ENCODE results near the gene CCT7. TPM values are rescaled to one million over a fixed set of nuclear protein-coding genes. Genes with fewer than 3 reads are reported as not detected.

Gene CCT7
- total RNA-seq, 1 experiment from 2014 or later, result 482 TPM

- TF ChIP-seq TEAD4 (CRISPR knock-in tag; IDR thresholded peaks at IDR 0.05) (no peak), ZNF512 (CRISPR knock-in tag; IDR thresholded peaks at IDR 0.05; ENCODE audit: borderline replicate concordance) (no peak), TCF7 (CRISPR knock-in tag; IDR thresholded peaks at IDR 0.05; ENCODE audit: low read depth) (no peak), KAT7 (CRISPR knock-in tag; IDR thresholded peaks at IDR 0.05; ENCODE audit: borderline replicate concordance) (no peak), NR1H2 (CRISPR knock-in tag; IDR thresholded peaks at IDR 0.05) (no peak), E2F5 (CRISPR knock-in tag; IDR thresholded peaks at IDR 0.05) (no peak), TP53 (CRISPR knock-in tag; IDR thresholded peaks at IDR 0.05) (no peak), USF1 (CRISPR knock-in tag; IDR thresholded peaks at IDR 0.05) (no peak)
- TF ChIP-seq, protein P1, sequence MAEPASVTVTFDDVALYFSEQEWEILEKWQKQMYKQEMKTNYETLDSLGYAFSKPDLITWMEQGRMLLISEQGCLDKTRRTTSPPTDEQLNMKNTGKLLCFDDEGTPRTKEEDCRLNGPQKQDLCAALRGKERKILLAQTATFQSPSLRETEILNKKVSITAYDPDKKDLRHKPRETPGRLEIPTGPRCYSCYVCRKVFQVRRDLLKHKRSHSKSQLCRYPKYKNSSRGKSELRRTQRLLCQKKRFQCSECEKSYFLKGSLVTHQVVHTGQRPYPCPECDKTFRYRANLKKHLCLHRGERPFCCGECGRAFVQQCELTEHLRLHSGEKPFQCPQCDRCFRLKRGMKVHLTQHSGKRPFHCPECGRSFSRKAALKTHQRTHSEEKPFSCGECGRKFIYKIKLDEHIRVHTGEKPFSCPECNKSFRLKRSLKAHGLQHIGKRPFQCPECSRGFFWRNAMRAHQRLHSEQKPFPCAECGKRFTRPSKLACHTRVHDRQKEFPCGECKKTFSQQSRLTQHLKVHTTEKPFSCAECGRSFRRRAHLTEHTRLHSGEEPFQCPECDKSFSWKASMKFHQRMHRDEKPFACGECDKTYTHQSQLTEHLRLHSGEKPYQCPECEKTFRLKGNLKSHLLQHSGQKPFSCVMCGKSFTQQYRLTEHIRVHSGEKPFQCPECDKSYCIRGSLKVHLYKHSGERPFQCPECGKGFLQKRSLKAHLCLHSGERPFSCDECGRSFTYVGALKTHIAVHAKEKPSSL (CRISPR knock-in tag; conservative IDR thresholded peaks at IDR 0.05), result no peak
- TF ChIP-seq, protein P2, sequence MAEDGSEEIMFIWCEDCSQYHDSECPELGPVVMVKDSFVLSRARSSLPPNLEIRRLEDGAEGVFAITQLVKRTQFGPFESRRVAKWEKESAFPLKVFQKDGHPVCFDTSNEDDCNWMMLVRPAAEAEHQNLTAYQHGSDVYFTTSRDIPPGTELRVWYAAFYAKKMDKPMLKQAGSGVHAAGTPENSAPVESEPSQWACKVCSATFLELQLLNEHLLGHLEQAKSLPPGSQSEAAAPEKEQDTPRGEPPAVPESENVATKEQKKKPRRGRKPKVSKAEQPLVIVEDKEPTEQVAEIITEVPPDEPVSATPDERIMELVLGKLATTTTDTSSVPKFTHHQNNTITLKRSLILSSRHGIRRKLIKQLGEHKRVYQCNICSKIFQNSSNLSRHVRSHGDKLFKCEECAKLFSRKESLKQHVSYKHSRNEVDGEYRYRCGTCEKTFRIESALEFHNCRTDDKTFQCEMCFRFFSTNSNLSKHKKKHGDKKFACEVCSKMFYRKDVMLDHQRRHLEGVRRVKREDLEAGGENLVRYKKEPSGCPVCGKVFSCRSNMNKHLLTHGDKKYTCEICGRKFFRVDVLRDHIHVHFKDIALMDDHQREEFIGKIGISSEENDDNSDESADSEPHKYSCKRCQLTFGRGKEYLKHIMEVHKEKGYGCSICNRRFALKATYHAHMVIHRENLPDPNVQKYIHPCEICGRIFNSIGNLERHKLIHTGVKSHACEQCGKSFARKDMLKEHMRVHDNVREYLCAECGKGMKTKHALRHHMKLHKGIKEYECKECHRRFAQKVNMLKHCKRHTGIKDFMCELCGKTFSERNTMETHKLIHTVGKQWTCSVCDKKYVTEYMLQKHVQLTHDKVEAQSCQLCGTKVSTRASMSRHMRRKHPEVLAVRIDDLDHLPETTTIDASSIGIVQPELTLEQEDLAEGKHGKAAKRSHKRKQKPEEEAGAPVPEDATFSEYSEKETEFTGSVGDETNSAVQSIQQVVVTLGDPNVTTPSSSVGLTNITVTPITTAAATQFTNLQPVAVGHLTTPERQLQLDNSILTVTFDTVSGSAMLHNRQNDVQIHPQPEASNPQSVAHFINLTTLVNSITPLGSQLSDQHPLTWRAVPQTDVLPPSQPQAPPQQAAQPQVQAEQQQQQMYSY (CRISPR knock-in tag; IDR thresholded peaks at IDR 0.05), result no peak
- no peak for ATAC-seq
- Mint-ChIP-seq H3K9me3 (no peaks in the 10 kb centered on the region), H3K4me1 (peaks cover 9% of the 10 kb centered on the region), H3K4me3 (no peak overlapping the region), H3K27ac (no peak overlapping the region), H3K36me3 (no peaks in the 10 kb centered on the region), H3K27me3 (ENCODE audit: low read depth) (peaks cover 52% of the 10 kb centered on the region)
- DNase-seq (ENCODE audit: low spot score), result no peak
- CTCF ChIA-PET, result interaction anchor here (0.8 to 9.8 kb wide), 3 partner anchors 32 to 315 kb away, joined by 3 to 179 read pairs (median 5); no protein-coding TSS in a partner anchor
- POLR2A ChIA-PET, result no interaction called here
Measured at GRCh38 chr2:73208258-73208657, 25.9 kb upstream of the CCT7 start.

DNA sequence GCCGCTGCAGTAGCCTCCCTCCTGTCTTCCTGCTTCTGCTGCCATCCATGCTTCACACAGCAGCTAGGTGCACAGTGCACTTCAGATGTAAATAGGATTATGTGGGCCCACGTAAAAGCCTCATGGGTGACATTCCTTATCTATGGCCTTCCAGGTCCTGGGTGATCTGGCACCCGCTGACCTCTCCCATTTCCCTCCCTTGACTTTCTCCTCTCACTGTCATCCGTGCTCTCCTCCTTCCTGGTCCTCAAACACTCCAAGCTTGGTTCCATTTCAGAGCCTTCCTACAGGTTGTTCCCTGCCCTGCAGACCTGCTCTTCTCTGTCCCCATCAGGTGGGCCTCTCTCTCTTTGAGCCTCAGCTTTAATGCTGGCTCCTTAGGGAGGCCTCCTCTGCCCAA lies 24.1 kb upstream of the CCT7 start:
- Mint-ChIP-seq H3K4me1 (peaks cover 21% of the 10 kb centered on the region), H3K27me3 (ENCODE audit: low read depth) (peaks cover 38% of the 10 kb centered on the region), H3K27ac (no peak overlapping the region), H3K36me3 (no peaks in the 10 kb centered on the region), H3K4me3 (no peak overlapping the region), H3K9me3 (no peaks in the 10 kb centered on the region)
- ChIA-PET CTCF (interaction anchor here (1.5 to 9.8 kb wide), 2 partner anchors 8 to 34 kb away, joined by 7 to 179 read pairs; partner anchors contain the start of gene NOTO), POLR2A (no interaction called here)
- DNase-seq (ENCODE audit: low spot score) (no peak), ATAC-seq (no peak)
- TF ChIP-seq MXD4 (CRISPR knock-in tag; IDR thresholded peaks at IDR 0.05; ENCODE audit: borderline replicate concordance), result no peak
- no peak for TF ChIP-seq ZNF219 (CRISPR knock-in tag; IDR thresholded peaks at IDR 0.05; ENCODE audit: borderline replicate concordance)
- TF ChIP-seq ZNF263 (CRISPR knock-in tag; IDR thresholded peaks at IDR 0.05; ENCODE audit: low read depth), result no peak
- no peak for TF ChIP-seq MYBL2 (CRISPR knock-in tag; IDR thresholded peaks at IDR 0.05)
- TF ChIP-seq E2F5 (CRISPR knock-in tag; IDR thresholded peaks at IDR 0.05), result no peak
- no peak for TF ChIP-seq E2F4 (CRISPR knock-in tag; IDR thresholded peaks at IDR 0.05; ENCODE audit: borderline replicate concordance, low read depth)
- TF ChIP-seq, protein P3, sequence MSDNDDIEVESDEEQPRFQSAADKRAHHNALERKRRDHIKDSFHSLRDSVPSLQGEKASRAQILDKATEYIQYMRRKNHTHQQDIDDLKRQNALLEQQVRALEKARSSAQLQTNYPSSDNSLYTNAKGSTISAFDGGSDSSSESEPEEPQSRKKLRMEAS (CRISPR knock-in tag; IDR thresholded peaks at IDR 0.05), result no peak
- TF ChIP-seq FOXP1 (CRISPR knock-in tag; IDR thresholded peaks at IDR 0.05; ENCODE audit: borderline replicate concordance), result no peak

All from WTC11 (cell line).